K562 (cell line): Measurements from ENCODE around the gene GAK. TPM values are rescaled to one million over a fixed set of nuclear protein-coding genes. Genes with fewer than 3 reads are reported as not detected.
"Not testable (repeated sequence)": the region's sequence is repeated elsewhere in the genome, so short reads cannot be mapped to it uniquely, and the experiment has no call there.

ENCODE experiments used
- ATAC-seq: fragments of 200-7000 bp; cut with Tn5 transposase; 3 replicates; pipeline ENCODE4 v1.9.1; 2020; ENCODE audit warnings: moderate library complexity
- BruUV-seq: library from RNA; stranded (reverse); fragments of 400-500 nt; replicated peaks from 2 replicates; lab custom pipeline; 2021; lab: Mats Ljungman, UMichigan
- CTCF ChIA-PET: fragments of 300-600 bp; formaldehyde crosslinking; extraction: SDS; loops from one replicate; lab custom pipeline; 2021; ENCODE audit warnings: low intra/inter-chr PET ratio; lab: Yijun Ruan, JAX
- POLR2A ChIA-PET: fragments of 300-600, 350-650 bp; sonication (Branson Sonifier 250); formaldehyde crosslinking; extraction: SDS; loops from one replicate; lab custom pipeline; 2021; ENCODE audit warnings: antibody characterized with exemption, inconsistent platforms; lab: Yijun Ruan, JAX
- DNase-seq, 4 experiments: peaks; one replicate each; pipeline versions ENCODE4 v3.0.0 to v3.0.0-alpha.2; 2011 to 2018; ENCODE audit warnings: low spot score in 3 of 4, mixed read lengths in 3 of 4; ENCODE audit errors: extremely low read depth in 1 of 4
- FAIRE-seq: peaks from 2 replicates; lab custom pipeline; 2011; peaks lifted over from hg19 to GRCh38; lab: Jason Lieb, UNC
- H2AFZ ChIP-seq: 2 replicates; pipeline ENCODE4 v1.6.0; 2011; ENCODE audit warnings: low read depth, low read length, control low read depth, inconsistent platforms
- H3K27ac ChIP-seq: fragments of 200-600 bp; 3 replicates; pipeline ENCODE4 v1.8.0; 2011; ENCODE audit warnings: low read depth, mild to moderate bottlenecking, control low read depth, inconsistent platforms, low read length, moderate library complexity, mixed read lengths; ENCODE audit errors: extremely low read depth
- H3K27me3 ChIP-seq, 2 experiments: fragments of 300-600 bp in 1 of 2; 2 replicates in 1 of 2; 3 replicates in 1 of 2; pipeline versions ENCODE4 v1.6.0 to v1.8.0; 2011; ENCODE audit warnings: inconsistent platforms in 2 of 2, low read length in 2 of 2, mild to moderate bottlenecking in 1 of 2, mixed read lengths in 1 of 2, moderate library complexity in 1 of 2; ENCODE audit not compliant: control insufficient read depth in 2 of 2, insufficient read depth in 2 of 2
- H3K36me3 ChIP-seq: fragments of 300-600 bp; 3 replicates; pipeline ENCODE4 v1.8.0; 2011; ENCODE audit warnings: mild to moderate bottlenecking, low read length, inconsistent platforms; ENCODE audit not compliant: control insufficient read depth, insufficient read depth
- H3K4me1 ChIP-seq, 2 experiments: fragments of 200-600 bp in 1 of 2; replicated peaks in 1 of 2; 2 replicates in 1 of 2; 3 replicates in 1 of 2; pipeline versions ENCODE4 v1.5.1 to v1.8.0; 2011; ENCODE audit warnings: inconsistent platforms in 2 of 2, low read length in 2 of 2, mild to moderate bottlenecking in 1 of 2, mixed read lengths in 1 of 2, moderate library complexity in 1 of 2; ENCODE audit not compliant: control insufficient read depth in 2 of 2, insufficient read depth in 2 of 2
- H3K4me2 ChIP-seq: 2 replicates; pipeline ENCODE4 v1.6.1; 2011; ENCODE audit warnings: low read length, control low read depth, inconsistent platforms, mixed read lengths; ENCODE audit not compliant: insufficient read depth
- H3K4me3 ChIP-seq: fragments of 200-600 bp; sonication (generic), shearing (Covaris generic); 2 replicates; pipeline ENCODE4 v1.5.1; 2016; ENCODE audit warnings: control low read depth, inconsistent platforms
- H3K79me2 ChIP-seq: fragments of 200-600 bp; 3 replicates; pipeline ENCODE4 v1.8.0; 2011; ENCODE audit warnings: low read length, inconsistent platforms; ENCODE audit not compliant: control insufficient read depth, insufficient read depth
- H3K9ac ChIP-seq, 2 experiments: 2 replicates each; pipeline versions ENCODE4 v1.6.0 to v1.6.1; 2011; ENCODE audit warnings: low read depth in 2 of 2, low read length in 2 of 2, control low read depth in 1 of 2, inconsistent platforms in 1 of 2, mild to moderate bottlenecking in 1 of 2, mixed read lengths in 1 of 2; ENCODE audit not compliant: insufficient read depth in 1 of 2
- H3K9me1 ChIP-seq: one replicate; pipeline ENCODE4 v1.6.0; 2011; ENCODE audit warnings: inconsistent platforms, mild to moderate bottlenecking, low read length, moderate library complexity; ENCODE audit not compliant: control insufficient read depth, insufficient read depth
- H3K9me3 ChIP-seq: replicated peaks from 2 replicates; pipeline ENCODE4 v1.5.1; 2011; ENCODE audit warnings: low read depth, low read length, inconsistent platforms; ENCODE audit not compliant: control insufficient read depth, insufficient read depth
- H4K20me1 ChIP-seq: replicated peaks from 2 replicates; pipeline ENCODE4 v1.6.1; 2011; ENCODE audit warnings: low read length, inconsistent platforms, mixed read lengths; ENCODE audit not compliant: control insufficient read depth, insufficient read depth
- MECOM ChIP-seq: fragments of 250-450 bp; sonication (Bioruptor Pico); IDR thresholded peaks from 2 replicates; pipeline ENCODE4 v1.8.0; 2022; ENCODE audit warnings: inconsistent platforms
- WGBS: fragments of 100-300 bp; shearing (Covaris generic); methylation state at CpG from one replicate; pipeline ENCODE4 v1.1.6; 2016; ENCODE audit warnings: low coverage, mixed read lengths; ENCODE audit not compliant: insufficient coverage; ENCODE audit errors: missing lambda C conversion rate; 5-methylcytosine and 5-hydroxymethylcytosine counted together
- in situ Hi-C: fragments of 300-500 bp; cut with MboI; formaldehyde crosslinking; loops from 4 replicates; pipeline ENCODE4 v1.15.0; 2018; ENCODE audit warnings: inconsistent platforms, mixed read lengths
- intact Hi-C: fragments of 100-400 bp; cut with micrococcal nuclease; formaldehyde crosslinking; loops from 2 replicates; pipeline ENCODE4 v1.14.2; 2022
- polyA plus RNA-seq, 8 experiments: library from polyadenylated mRNA; depleted of rRNA in 4 of 8; stranded (reverse) in 5 of 8; unstranded in 3 of 8; fragments of >200 nt; fragmentation: Nextera tagmentation in 2 of 8; fragmentation: Illumina TruSeq in 1 of 8; extraction: Ambion mirVana in 2 of 8; extraction: Trizol in 1 of 8; gene quantifications; 2 replicates each; pipeline versions ENCODE4 v1.2.1 to v1.2.3, GENCODE V29; 2011 to 2014; ENCODE audit warnings: inconsistent platforms in 1 of 8, missing spikeins in 1 of 8
- total RNA-seq, 7 experiments: library from RNA; depleted of rRNA in 6 of 7; stranded (reverse); fragments of >200 nt in 6 of 7; fragmentation: Illumina TruSeq in 2 of 7; extraction: Trizol in 2 of 7; gene quantifications; 2 replicates each; pipeline versions ENCODE4 v1.2.1 to v1.2.3, GENCODE V29; 2011 to 2021; ENCODE audit warnings: low replicate concordance in 1 of 7

Gene GAK
- total and polyA plus RNA-seq, 9 of the 15 experiments (the other 6 are each of a cell fraction or from before 2014, with no cell fraction given) = 1.3 to 102 (median 16.2) TPM

DNA sequence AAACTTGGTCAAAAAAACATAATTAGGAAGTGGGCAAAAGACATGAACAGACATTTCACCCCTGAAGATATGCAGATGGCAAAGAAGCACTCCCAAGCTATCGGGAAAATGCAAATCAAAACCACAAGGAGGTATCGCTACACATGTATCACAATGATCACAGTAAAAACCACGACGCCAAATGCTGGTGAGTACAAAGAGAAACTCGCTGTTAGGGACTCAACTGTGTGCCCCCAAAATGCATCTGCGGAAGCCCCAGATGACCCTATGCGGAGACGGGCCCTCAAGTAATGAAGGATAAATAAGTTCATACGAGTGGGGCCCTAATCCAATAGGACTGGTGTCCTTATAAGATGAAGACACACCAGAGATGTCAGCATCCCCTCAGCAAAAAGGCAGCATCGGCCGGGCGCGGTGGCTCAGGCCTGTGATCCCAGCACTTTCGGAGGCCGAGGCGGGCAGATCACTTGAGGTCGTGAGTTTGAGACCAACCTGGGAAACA, 10.2 kb downstream of the GAK start (continued):
- TF ChIP-seq MECOM (CRISPR knock-in tag) = no peak
- TF ChIP-seq, all 486 proteins: peak for 0

DNA sequence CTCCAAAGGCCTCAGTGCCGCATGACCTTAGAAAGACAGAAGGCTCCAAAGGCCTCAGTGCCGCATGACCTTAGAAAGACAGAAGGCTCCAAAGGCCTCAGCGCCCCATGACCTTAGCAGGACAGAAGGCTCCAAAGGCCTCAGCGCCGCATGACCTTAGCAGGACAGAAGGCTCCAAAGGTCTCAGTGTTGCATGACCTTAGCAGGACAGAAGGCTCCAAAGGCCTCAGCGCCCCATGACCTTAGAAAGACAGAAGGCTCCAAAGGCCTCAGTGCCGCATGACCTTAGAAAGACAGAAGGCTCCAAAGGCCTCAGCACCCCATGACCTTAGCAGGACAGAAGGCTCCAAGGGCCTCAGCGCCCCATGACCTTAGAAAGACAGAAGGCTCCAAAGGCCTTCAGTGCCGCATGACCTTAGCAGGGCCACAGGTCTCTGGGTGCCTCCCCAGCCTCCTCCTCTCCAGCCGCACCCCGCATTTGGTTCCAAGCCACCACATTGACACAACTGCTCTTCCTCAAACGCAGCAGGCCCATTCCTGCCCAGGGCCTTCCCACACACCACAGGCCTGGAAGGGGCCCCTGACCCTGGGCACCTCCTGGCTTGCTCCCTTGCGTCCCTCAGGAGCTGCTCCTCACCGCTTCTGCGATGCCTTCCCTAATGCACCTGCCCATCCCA, 13.0 kb downstream of the GAK start:
- H4K20me1 ChIP-seq, BruUV-seq: not testable (repeated sequence)

DNA sequence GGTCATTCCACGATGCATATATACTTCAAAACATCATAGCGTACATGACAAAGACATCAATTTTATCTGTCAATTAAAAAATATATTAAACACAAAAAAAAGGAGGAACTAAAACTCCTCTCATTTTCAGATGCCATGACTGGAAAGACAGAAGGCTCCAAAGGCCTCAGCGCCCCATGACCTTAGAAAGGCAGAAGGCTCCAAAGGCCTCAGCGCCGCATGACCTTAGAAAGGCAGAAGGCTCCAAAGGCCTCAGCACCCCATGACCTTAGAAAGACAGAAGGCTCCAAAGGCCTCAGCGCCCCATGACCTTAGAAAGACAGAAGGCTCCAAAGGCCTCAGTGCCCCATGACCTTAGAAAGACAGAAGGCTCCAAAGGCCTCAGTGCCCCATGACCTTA, 13.5 kb downstream of the GAK start:
- FAIRE-seq, intact Hi-C loops: not testable (repeated sequence)

More for the DNA sequence above, 13.0 kb downstream of the GAK start:
- H3K9me1 ChIP-seq, H3K4me2 ChIP-seq, H3K27ac ChIP-seq, H3K36me3 ChIP-seq, DNase-seq, CTCF ChIA-PET, H3K9me3 ChIP-seq, FAIRE-seq, intact Hi-C loops, H3K27me3 ChIP-seq, H3K4me3 ChIP-seq, ATAC-seq, H2AFZ ChIP-seq, in situ Hi-C loops: not testable (repeated sequence)
- POLR2A ChIA-PET = interaction anchor here (1.6 kb wide), 1 partner anchor 13 kb away, joined by 4 read pairs; the partner anchor contains the start of genes GAK and TMEM175
- Histone ChIP-seq H3K9ac (peak overlapping the region in 1 of 2 experiments; percentile 68; a peak in 2 of 4 replicates), H3K4me1 (peaks cover 4 to 16% of the 10 kb centered on the region in 2 experiments; a peak in 4 of 5 replicates), H3K79me2 (peaks cover 93% of the 10 kb centered on the region)
- WGBS = 97% methylated on average over 13 of the region's 15 CpGs

More for the DNA sequence above, 13.5 kb downstream of the GAK start:
- Histone ChIP-seq H3K4me1 (peaks cover 2 to 16% of the 10 kb centered on the region in 2 experiments; a peak in 2 of 5 replicates), H3K79me2 (peaks cover 87% of the 10 kb centered on the region)
- POLR2A ChIA-PET, H2AFZ ChIP-seq, H3K9me1 ChIP-seq, in situ Hi-C loops, DNase-seq, H3K27me3 ChIP-seq, H3K4me3 ChIP-seq, H3K9ac ChIP-seq, ATAC-seq, H3K4me2 ChIP-seq, H4K20me1 ChIP-seq, H3K27ac ChIP-seq, H3K36me3 ChIP-seq, BruUV-seq, CTCF ChIA-PET, H3K9me3 ChIP-seq: not testable (repeated sequence)
- 97% methylated on average over 5 of the region's 6 CpGs for WGBS
